COLO829 (cell line): ENCODE data around the gene TMEM165.
"Not testable (repeated sequence)": the region's sequence is repeated elsewhere in the genome, so short reads cannot be mapped to it uniquely, and the experiment has no call there.

Source experiments
- DNase-seq: peaks from one replicate; pipeline ENCODE4 v3.0.0; 2012; ENCODE audit warnings: low spot score

Gene TMEM165

GRCh38 chr4:55395529-55396307 is at the start of gene TMEM165:
TSS of gene TMEM165 (plus strand) at chr4:55395957. CDS start at chr4:55396190, 233 bp downstream.
- peak; percentile 72 for DNase-seq

DNA sequence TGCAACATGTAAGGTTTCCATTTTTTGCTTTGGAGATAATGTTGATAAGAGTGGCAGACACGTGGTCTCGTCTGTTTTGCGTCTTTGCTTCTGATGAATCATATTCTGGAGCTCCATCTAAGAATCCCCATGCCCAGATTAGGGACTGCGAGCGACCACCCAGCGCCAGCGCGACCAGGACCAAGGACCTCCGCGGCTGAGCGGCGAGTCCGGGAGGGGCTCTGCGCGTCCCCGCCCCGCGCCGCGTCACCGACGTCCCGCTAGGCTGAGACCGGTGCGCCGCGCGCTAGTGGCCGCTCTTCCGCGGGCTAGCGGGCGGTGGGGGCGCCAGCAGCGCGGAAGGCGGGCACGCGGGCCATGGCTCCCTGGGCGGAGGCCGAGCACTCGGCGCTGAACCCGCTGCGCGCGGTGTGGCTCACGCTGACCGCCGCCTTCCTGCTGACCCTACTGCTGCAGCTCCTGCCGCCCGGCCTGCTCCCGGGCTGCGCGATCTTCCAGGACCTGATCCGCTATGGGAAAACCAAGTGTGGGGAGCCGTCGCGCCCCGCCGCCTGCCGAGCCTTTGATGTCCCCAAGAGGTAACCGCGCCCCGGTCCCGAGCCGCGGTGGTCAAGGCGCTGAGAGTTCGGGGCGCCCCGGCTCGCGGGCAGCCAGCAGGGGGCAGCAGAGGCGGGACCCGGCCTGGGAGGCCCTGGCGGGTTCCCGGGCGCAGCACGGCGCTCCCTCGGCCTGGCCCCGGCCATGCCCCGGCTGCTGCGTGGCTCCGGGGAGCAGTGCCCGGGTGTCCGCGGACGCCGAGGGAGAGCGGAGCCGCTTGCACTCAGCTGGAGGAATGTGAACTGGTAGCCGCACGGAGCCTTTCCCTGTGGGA is 49.5 kb upstream of the TMEM165 start, which contains the start of gene SRD5A3:
Gene SRD5A3, plus strand, starts transcription at position 263 of the 871 bp plus-strand sequence. Its CDS starts 95 bp downstream, at position 358.
- DNase-seq, result peak; percentile 76

- DNase-seq, result no peak
Observed at GRCh38 chr4:55346851-55347255, 48.9 kb upstream of the TMEM165 start.

GRCh38 chr4:55347610-55348228 is 48.0 kb upstream of the TMEM165 start:
- no peak for DNase-seq

DNA sequence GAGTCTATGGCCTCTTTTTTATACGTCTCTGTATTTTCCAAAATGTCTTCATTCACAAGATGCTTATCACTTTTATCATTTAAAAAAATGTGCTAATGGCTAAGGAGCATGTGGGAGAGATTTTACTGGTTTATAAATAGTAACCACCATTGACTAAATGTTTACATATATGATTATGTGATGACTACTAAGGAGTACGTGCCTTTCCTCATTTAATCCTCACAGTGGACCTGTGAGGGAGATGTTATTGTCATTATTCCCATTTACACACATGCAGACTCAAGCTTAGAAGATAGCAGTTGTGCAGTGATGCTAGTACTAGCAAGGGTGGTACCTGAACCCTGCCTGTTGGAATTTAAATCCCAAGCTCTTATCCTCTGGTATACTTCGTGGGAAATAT is 47.3 kb upstream of the TMEM165 start:
- no peak for DNase-seq

DNA sequence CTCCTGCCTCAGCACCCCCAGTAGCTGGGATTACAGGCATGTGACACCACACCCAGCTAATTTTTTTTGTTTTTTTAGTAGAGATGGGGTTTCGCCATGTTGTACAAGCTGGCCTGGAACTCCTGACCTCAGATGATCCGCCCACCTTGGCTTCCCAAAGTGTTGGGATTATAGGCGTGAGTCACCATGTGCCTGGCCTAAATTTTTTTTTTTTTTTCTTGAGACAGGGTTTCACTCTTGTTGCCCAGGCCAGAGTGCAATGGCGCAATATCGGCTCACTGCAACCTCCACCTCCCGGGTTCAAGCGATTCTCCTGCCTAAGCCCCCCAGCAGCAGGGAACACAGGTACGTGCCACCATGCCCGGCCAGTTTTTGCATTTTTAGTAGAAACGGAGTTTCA is 44.9 kb upstream of the TMEM165 start:
- DNase-seq, result not testable (repeated sequence)

- DNase-seq, result no peak
Observed at GRCh38 chr4:55351824-55352223, 43.9 kb upstream of the TMEM165 start.

- no peak for DNase-seq
Observed at GRCh38 chr4:55352726-55353125, 43.0 kb upstream of the TMEM165 start.

GRCh38 chr4:55353228-55353747 is 42.5 kb upstream of the TMEM165 start:
- DNase-seq, result not testable (repeated sequence)

GRCh38 chr4:55354648-55355047 is 41.1 kb upstream of the TMEM165 start:
- no peak for DNase-seq

- no peak for DNase-seq
Observed at GRCh38 chr4:55355555-55355954, 40.2 kb upstream of the TMEM165 start.

- no peak for DNase-seq
Observed at GRCh38 chr4:55356991-55357461, 38.7 kb upstream of the TMEM165 start.

DNA sequence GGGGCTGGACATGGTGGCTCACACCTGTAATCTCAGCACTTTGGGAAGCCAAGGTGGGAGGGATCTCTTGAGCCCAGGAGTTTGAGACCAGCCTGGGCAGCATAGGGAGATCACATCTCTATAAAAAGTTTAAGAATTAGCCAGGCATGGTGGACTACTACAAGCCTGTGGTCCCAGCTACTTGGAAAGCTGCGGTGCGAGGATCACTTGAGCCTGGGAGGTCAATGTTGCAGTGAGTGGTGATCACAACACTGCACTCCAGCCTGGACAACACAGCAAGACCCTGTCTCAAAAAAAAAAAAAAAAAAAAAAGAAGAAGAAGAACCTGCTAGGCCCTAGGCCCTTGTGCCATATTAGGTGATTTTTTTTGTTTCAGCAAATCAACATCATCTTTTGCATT is 37.5 kb upstream of the TMEM165 start:
- DNase-seq, result no peak

GRCh38 chr4:55358668-55359067 is 37.1 kb upstream of the TMEM165 start:
- DNase-seq, result peak; percentile 79

DNA sequence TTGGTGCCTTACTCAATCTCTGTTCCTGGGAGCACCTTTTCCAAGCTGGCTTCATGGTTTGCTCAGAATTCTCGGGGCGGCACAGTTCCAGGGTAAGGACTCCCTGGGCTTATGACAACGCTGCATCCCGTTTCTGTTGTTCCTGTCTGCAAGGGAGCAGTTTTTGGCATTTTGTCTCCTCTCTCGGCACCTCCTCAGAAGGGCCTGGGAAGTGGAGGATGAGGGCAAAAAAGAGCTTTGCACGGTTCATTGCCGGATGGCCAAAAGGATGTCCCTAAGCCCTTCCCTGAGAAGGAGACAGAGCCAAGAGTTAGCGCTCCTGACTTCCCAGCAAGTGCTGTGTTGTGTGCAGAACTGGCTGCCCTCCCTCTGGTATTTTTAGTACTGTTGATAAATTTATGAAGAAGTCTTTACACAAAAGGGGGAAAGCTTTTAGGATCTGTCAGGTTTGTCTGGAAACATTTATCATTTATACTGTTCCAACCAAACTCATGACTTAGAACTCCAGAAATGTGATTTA is 36.3 kb upstream of the TMEM165 start:
- no peak for DNase-seq

DNA sequence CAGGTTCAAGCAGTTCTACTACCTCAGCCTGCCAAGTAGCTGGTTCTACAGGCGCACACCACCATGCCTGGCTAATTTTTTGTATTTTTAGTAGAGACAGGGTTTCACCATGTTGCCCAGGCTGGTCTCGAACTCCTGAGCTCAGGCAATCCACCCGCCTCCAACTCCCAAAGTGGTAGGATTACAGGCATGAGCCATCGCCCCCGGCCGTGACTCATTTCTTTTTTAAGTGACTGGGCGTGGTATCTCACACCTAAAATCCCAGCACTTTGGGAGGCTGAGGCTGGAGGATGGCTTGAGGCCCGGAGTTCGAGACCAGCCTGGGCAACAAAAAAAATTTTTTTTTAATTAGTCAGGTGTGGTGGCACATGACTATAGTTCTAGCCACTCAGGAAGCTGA is 32.8 kb upstream of the TMEM165 start:
- DNase-seq, result not testable (repeated sequence)

DNA sequence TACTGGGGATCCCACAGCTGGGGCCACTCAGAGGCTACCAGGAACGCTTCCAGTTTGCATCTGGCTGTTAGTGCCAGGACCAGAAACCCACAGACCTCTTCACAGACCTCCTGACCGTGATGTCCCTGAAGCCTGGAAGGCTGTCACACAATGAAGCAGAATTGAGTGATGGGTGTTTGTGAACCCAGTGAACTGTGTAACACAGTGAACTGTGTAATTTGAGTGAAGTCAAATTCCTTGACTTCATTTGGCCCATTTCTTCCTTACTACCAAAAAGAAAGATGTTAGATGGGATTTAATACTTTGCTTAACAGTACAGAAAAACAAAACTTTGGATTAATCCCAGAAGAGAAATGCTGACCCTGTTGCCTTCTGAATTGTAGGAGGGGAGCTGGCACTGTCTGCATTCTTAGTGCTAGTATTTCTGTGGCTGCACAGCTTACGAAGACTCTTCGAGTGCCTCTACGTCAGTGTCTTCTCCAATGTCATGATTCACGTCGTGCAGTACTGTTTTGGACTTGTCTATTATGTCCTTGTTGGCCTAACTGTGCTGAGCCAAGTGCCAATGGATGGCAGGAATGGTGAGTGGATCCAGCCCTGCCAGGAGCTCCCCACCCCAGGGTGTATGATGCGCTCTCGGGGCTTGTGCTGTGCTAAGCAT is 31.9 kb upstream of the TMEM165 start:
- DNase-seq, result no peak

GRCh38 chr4:55364691-55365344 is 30.9 kb upstream of the TMEM165 start:
- no peak for DNase-seq

GRCh38 chr4:55365345-55365728 is 30.4 kb upstream of the TMEM165 start:
- DNase-seq, result no peak

GRCh38 chr4:55366621-55367020 is 29.1 kb upstream of the TMEM165 start:
- DNase-seq, result no peak
